Inferior parietal cortex (tissue), 1 donor: ENCODE data around the gene DGKI.
A peak's percentile ranks its signal among the peaks of the same experiment; 100 is the strongest.

Experiments used
- DNase-seq: peaks from one replicate; pipeline ENCODE4 v3.0.0-alpha.2; 2016; ENCODE audit errors: extremely low spot score

Gene DGKI

GRCh38 chr7:137544453-137545058 is 302.2 kb downstream of the DGKI start:
- no peak for DNase-seq

DNA sequence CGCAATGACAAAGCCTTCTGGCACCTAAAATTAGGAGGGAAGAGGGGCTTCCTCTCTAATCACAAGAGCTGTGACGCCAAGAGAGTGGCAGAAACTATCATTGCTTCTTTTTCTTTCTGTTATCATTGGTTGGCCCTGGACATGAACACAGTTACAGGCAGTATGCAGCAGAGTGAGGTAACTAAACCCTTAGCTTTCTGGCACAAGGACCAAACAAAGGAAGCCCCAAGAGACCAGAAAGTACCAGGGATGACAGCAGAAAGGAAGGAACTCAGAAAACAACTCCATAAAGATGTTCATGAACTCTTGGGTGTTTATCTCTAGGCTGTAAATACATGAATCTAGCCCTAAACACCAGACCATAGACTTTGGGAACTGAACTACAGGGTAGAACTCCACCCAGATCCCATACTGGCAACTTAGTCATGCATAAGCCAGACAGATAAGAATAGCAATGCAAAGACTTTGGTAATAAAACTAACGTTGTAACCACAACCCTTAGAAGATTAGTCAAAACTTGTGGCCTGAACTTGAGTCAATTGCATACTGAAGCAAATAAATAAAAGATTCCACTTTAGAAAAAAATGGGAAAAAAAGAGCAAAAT is 307.6 kb downstream of the DGKI start:
- no peak for DNase-seq

GRCh38 chr7:137538361-137538762 is 308.4 kb downstream of the DGKI start:
- peak; percentile 34 for DNase-seq

- no peak for DNase-seq
Measured at GRCh38 chr7:137535579-137535978, 311.2 kb downstream of the DGKI start.

GRCh38 chr7:137531671-137532070 is 315.1 kb downstream of the DGKI start:
- DNase-seq: no peak

- DNase-seq: no peak
Measured at GRCh38 chr7:137527634-137528033, 319.1 kb downstream of the DGKI start.

DNA sequence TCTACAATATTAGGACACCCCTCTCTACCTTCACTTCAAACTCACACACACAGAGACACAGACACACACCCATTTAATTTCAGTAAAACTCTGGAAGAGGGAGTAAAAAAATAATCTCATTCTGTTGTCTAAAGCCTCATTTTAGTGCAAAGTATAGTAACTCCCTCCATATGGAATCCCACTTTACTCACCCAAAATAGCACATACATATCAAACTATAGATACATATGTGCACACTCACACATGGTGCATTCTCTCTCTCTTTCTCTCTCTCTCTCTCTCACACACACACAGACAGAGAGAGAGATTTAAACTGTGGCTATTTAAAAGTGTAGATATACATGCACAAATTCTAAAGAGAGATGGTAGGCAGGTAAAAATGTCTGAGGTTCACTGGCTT is 323.6 kb downstream of the DGKI start:
- no peak for DNase-seq

GRCh38 chr7:137521451-137521850 is 325.3 kb downstream of the DGKI start:
- DNase-seq: no peak

DNA sequence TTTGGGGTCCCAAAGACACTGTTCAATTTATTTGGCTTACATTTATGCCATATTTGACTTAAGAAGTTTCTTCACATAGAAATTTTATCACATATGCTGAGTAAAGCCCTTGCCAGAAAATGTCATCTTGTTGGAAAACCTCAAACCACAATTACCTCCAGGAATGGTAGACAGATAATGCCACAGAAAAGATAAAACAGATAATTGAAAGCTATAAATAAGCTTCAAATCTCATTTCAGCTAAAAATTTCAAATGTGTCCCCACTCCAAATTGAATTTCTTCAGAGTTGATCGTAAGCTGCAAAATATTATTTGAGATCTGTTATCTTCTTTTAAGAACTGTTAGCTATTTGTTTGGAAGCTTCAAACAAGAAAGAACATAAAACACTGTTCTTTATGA is 326.8 kb downstream of the DGKI start:
- no peak for DNase-seq

DNA sequence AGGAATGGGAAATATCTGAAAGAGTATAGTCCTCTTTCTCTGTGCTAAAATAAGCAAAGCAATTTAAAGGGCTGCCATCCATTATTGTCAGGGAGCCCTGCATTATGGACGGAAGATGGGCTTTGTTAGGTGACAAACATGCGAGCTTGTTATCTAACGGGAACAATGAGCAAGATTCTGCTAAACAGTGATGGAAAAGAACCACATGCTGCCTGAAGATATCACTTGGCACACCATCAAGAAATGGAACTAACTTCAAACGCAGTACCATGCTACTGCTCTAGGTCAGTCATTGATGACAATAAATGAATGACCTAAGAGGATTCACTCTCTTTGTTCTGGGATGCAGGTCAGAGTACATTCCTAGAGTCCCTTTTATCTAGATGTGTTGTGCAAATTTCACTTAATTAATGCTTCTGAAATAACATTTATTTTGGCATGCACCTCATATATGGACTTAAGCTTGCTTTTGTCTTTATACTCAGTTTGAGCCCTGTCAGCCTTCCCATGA is 327.5 kb downstream of the DGKI start:
- DNase-seq: no peak

DNA sequence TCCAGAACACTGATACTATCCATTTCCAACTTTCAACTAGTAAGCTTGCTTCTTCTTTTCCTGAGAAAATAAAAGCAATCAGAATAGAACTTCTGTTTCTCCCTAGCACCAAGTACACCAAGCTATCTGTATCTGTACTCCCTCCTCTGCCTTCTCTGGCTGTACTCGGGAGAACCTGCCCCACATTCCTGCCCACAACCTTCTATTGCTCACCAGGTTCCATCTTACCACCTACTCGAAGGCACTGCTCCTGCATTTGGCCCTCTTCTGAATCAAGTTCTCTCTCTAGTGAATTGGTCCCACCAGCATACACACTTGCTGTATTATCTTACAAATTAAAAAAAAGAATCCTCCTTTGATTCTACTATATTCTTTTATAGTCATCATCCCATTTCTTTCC is 333.7 kb downstream of the DGKI start:
- DNase-seq: no peak

- no peak for DNase-seq
Measured at GRCh38 chr7:137507096-137507495, 339.7 kb downstream of the DGKI start.

DNA sequence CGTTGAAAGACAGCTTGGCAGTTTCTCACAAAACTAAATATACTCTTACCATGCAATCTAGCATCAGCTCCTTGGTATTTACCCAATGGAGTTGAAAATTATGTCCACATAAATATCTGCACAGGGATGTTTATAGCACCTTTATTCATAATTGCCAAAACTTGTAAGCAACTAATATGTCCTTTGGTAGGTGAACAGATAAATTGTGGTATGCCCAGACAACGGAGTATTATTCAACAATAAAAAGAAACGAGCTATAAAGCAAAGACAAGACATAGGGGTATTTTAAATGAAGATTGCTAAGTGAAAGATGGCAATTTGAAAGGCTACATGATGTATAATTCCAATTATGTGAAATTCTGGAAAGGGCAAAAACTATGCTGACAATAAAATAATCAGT is 340.7 kb downstream of the DGKI start:
- no peak for DNase-seq

GRCh38 chr7:137501562-137501961 is 345.2 kb downstream of the DGKI start:
- DNase-seq: no peak

DNA sequence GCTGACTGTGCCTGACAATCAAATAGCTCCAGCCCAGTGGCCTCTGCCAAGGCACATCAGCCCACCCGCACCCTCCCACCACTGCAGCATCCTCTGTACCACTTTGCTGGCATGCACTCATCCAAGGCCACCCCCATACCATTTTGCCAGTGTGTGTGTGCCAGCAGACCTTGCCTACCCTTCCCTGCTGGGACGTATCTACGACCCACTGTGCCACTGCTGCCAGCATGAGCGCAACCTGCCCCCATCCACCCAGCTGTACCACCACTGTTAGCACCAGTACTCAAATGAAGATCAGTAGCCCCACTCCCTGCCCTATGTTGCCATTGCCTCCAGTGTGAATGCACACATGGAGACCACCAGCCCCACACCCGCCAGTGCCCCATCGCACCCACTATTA is 353.9 kb downstream of the DGKI start:
- no peak for DNase-seq

DNA sequence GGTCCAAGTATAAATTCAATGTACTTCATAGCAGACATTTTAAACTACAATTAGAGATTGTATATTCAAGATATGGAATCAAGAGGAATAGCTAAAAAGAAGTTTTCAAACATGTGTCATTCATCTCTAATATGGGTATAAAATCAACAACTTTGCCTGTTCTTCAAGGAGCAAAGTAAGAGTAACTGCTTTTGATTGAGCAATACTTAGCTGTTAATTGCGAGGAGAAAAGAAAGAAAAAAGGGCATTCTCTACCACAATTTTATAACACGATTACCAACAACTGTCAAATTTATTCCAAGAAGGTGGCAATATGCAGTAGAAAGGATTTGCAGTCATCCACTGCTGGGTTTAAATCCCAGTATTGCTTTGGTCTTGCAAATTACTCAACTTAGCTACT is 356.9 kb downstream of the DGKI start:
- no peak for DNase-seq

GRCh38 chr7:137488038-137488437 is 358.7 kb downstream of the DGKI start:
- DNase-seq: no peak

GRCh38 chr7:137485818-137486217 is 361.0 kb downstream of the DGKI start:
- DNase-seq: no peak

DNA sequence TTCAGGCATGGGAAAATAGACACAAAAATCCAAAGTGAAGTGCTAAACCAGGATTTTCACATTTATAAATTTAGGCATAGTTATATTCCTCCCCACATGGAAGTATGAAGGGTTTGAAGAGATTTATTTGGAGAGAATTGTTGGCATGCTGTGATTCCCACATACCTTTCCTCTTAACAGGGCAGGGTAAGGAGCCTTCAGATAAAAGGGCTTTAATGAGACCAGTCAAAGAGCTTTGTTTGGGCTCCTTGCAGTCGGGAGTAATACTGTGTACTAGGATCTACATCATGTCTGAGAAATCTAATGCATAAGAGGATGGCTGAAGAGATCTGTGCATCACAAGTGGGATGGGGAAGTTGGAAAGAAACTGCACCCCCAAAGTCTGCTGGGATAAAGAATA is 362.4 kb downstream of the DGKI start:
- DNase-seq: no peak

- no peak for DNase-seq
Measured at GRCh38 chr7:137482466-137482865, 364.3 kb downstream of the DGKI start.

- DNase-seq: no peak
Measured at GRCh38 chr7:137480824-137481365, 365.9 kb downstream of the DGKI start.

DNA sequence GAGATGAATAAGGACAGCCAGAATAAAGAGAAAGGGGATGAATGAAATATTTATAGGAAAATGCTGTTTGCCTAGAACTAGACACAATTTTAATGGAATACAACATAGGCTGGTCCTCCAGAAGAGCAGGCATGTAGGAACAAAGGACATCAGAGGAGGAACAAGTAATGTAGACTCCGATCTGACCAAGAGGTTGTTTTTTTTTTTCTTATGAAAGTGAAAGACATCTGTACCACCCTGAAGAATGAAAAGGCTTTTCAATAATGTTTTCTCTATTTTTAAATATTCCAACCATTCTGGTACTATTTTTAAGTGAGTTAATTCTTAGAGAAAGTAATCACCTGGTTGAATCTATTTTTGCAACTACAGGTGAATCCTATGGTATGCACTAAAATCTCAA is 366.4 kb downstream of the DGKI start:
- no peak for DNase-seq

DNA sequence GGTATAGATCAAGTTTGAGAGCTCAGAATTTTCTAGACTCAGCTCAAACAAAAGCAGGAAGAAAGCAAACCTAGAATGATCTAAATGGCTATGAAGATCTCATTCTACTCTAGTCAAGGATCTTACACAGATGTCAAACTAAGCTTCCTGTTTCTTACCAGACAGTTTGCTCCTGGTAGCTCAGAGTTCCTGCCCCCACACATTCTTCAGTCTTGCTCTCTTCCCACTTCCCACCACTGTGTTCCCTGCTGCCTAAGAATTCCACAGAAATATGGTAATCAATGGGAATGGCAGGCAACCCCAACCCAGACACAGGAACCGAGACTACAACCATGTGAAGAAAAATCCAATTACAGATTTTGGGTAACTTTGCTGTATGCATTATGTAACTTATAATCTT is 369.8 kb downstream of the DGKI start:
- DNase-seq: no peak

DNA sequence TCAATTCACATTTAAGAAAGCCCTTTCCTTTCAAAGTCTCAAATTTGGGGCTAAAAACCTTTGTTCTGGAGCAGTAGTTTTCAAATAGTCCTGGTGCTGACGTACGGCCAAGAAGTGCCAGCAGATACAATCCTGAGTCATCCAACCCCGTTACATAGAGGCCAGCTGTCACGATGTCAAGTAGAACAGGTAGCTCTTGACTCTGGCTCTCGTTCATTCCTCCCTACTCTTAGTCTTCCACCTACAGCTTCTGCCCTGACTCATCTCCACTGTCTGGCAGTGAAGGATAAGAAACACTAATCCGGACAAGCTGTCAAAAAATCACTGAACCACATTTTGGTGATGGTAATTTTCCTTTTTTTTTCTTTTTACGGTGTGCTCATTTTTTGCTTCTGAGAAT is 370.8 kb downstream of the DGKI start:
- peak; percentile 51 for DNase-seq
